Fibroblast of lung (primary cell): ENCODE data around the gene TTI1.

Source experiments
- EZH2 ChIP-seq: IDR thresholded peaks from 2 replicates; pipeline ENCODE4 v1.5.1; 2012; ENCODE audit warnings: low read length, control low read depth, mild to moderate bottlenecking; ENCODE audit errors: missing control alignments
- TF ChIP-seq, protein P1 (sequence below), 2 donors: IDR thresholded peaks in 1 of 2; conservative IDR thresholded peaks in 1 of 2; 1 replicate in 1 of 2; 2 replicates in 1 of 2; pipeline ENCODE4 v1.5.1; 2011 to 2012; ENCODE audit warnings: low read length in 2 of 2, control low read depth in 1 of 2, inconsistent platforms in 1 of 2, low read depth in 1 of 2, mild to moderate bottlenecking in 1 of 2

GRCh38 chr20:38032585-38033329 lies 499 bp downstream of the TTI1 start:
- TF ChIP-seq, protein P1, sequence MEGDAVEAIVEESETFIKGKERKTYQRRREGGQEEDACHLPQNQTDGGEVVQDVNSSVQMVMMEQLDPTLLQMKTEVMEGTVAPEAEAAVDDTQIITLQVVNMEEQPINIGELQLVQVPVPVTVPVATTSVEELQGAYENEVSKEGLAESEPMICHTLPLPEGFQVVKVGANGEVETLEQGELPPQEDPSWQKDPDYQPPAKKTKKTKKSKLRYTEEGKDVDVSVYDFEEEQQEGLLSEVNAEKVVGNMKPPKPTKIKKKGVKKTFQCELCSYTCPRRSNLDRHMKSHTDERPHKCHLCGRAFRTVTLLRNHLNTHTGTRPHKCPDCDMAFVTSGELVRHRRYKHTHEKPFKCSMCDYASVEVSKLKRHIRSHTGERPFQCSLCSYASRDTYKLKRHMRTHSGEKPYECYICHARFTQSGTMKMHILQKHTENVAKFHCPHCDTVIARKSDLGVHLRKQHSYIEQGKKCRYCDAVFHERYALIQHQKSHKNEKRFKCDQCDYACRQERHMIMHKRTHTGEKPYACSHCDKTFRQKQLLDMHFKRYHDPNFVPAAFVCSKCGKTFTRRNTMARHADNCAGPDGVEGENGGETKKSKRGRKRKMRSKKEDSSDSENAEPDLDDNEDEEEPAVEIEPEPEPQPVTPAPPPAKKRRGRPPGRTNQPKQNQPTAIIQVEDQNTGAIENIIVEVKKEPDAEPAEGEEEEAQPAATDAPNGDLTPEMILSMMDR (conservative IDR thresholded peaks at IDR 0.05 in 1 of 2, IDR thresholded peaks at IDR 0.05 in 1 of 2; ENCODE audit: low read depth in 1 of 2, low read length in 2 of 2) = no peak
- TF ChIP-seq EZH2 = no peak
